Measurements from ENCODE around the gene EVC2.

The EVC2 gene

GRCh38 chr4:5654791-5655190 is 53.6 kb downstream of the EVC2 start:
- Mint-ChIP-seq H3K27me3 (peaks cover 6% of the 10 kb centered on the region), H3K27ac (no peak overlapping the region), H3K36me3 (no peaks in the 10 kb centered on the region), H3K4me3 (no peak overlapping the region), H3K4me1 (no peaks in the 10 kb centered on the region), H3K9me3 (peaks cover 6% of the 10 kb centered on the region)
- ATAC-seq (ENCODE audit: low read depth) (no peak), DNase-seq (ENCODE audit: low spot score in 2 of 2) (no peak)

- Mint-ChIP-seq H3K4me1 (no peaks in the 10 kb centered on the region), H3K36me3 (no peaks in the 10 kb centered on the region), H3K4me3 (no peak overlapping the region), H3K27me3 (peaks cover 5% of the 10 kb centered on the region), H3K27ac (no peak overlapping the region), H3K9me3 (peaks cover 6% of the 10 kb centered on the region)
- no peak for ATAC-seq (ENCODE audit: low read depth)
- DNase-seq (ENCODE audit: low spot score in 2 of 2): no peak
Observed at GRCh38 chr4:5651089-5651488, 57.3 kb downstream of the EVC2 start.

GRCh38 chr4:5650040-5650439 is 58.3 kb downstream of the EVC2 start:
- H3K27ac Mint-ChIP-seq: no peak overlapping the region
- no peaks in the 10 kb centered on the region for H3K4me1 Mint-ChIP-seq
- H3K36me3 Mint-ChIP-seq: no peaks in the 10 kb centered on the region
- ATAC-seq (ENCODE audit: low read depth) (no peak), DNase-seq (ENCODE audit: low spot score in 2 of 2) (no peak)
- no peak overlapping the region for H3K4me3 Mint-ChIP-seq
- H3K9me3 Mint-ChIP-seq: peaks cover 6% of the 10 kb centered on the region
- peaks cover 5% of the 10 kb centered on the region for H3K27me3 Mint-ChIP-seq

GRCh38 chr4:5647351-5647750 is 61.0 kb downstream of the EVC2 start:
- no peak overlapping the region for H3K4me3 Mint-ChIP-seq
- DNase-seq (ENCODE audit: low spot score in 2 of 2): no peak
- H3K36me3 Mint-ChIP-seq: no peaks in the 10 kb centered on the region
- H3K27ac Mint-ChIP-seq: no peak overlapping the region
- no peak for ATAC-seq (ENCODE audit: low read depth)
- peaks cover 6% of the 10 kb centered on the region for H3K9me3 Mint-ChIP-seq
- no peaks in the 10 kb centered on the region for H3K4me1 Mint-ChIP-seq
- peaks cover 5% of the 10 kb centered on the region for H3K27me3 Mint-ChIP-seq

- Mint-ChIP-seq H3K27ac (no peak overlapping the region), H3K9me3 (peaks cover 7% of the 10 kb centered on the region), H3K4me3 (no peak overlapping the region)
Observed at GRCh38 chr4:5640096-5640495, 68.3 kb downstream of the EVC2 start.

GRCh38 chr4:5639556-5639955 is 68.8 kb downstream of the EVC2 start:
- Mint-ChIP-seq H3K4me1 (no peaks in the 10 kb centered on the region), H3K9me3 (peaks cover 7% of the 10 kb centered on the region), H3K27ac (no peak overlapping the region), H3K27me3 (no peaks in the 10 kb centered on the region), H3K36me3 (no peaks in the 10 kb centered on the region), H3K4me3 (no peak overlapping the region)
- ATAC-seq (ENCODE audit: low read depth): no peak
- DNase-seq (ENCODE audit: low spot score in 2 of 2): no peak

More at GRCh38 chr4:5640096-5640495, 68.3 kb downstream of the EVC2 start:
- no peaks in the 10 kb centered on the region for H3K36me3 Mint-ChIP-seq
- no peak for ATAC-seq (ENCODE audit: low read depth)
- H3K4me1 Mint-ChIP-seq: no peaks in the 10 kb centered on the region
- no peak for DNase-seq (ENCODE audit: low spot score in 2 of 2)
- H3K27me3 Mint-ChIP-seq: no peaks in the 10 kb centered on the region

- H3K9me3 Mint-ChIP-seq: peaks cover 7% of the 10 kb centered on the region
- no peak overlapping the region for H3K4me3 Mint-ChIP-seq
- ATAC-seq (ENCODE audit: low read depth) (no peak), DNase-seq (ENCODE audit: low spot score in 2 of 2) (no peak)
- H3K4me1 Mint-ChIP-seq: no peaks in the 10 kb centered on the region
- H3K27ac Mint-ChIP-seq: no peak overlapping the region
- H3K36me3 Mint-ChIP-seq: no peaks in the 10 kb centered on the region
- no peaks in the 10 kb centered on the region for H3K27me3 Mint-ChIP-seq
Observed at GRCh38 chr4:5638976-5639375, 69.4 kb downstream of the EVC2 start.

- ATAC-seq (ENCODE audit: low read depth): no peak
- H3K27ac Mint-ChIP-seq: no peak overlapping the region
- H3K36me3 Mint-ChIP-seq: no peaks in the 10 kb centered on the region
- no peaks in the 10 kb centered on the region for H3K27me3 Mint-ChIP-seq
- no peak overlapping the region for H3K4me3 Mint-ChIP-seq
- peaks cover 7% of the 10 kb centered on the region for H3K9me3 Mint-ChIP-seq
- DNase-seq (ENCODE audit: low spot score in 2 of 2): no peak
- no peaks in the 10 kb centered on the region for H3K4me1 Mint-ChIP-seq
Observed at GRCh38 chr4:5638316-5638715, 70.0 kb downstream of the EVC2 start.

- Mint-ChIP-seq H3K27ac (no peak overlapping the region), H3K27me3 (no peaks in the 10 kb centered on the region), H3K36me3 (no peaks in the 10 kb centered on the region), H3K9me3 (peaks cover 7% of the 10 kb centered on the region), H3K4me3 (no peak overlapping the region), H3K4me1 (no peaks in the 10 kb centered on the region)
- ATAC-seq (ENCODE audit: low read depth) (no peak), DNase-seq (ENCODE audit: low spot score in 2 of 2) (no peak)
Observed at GRCh38 chr4:5636766-5637670, 71.3 kb downstream of the EVC2 start.

GRCh38 chr4:5635826-5636195 is 72.5 kb downstream of the EVC2 start:
- H3K27me3 Mint-ChIP-seq: no peaks in the 10 kb centered on the region
- no peak for DNase-seq (ENCODE audit: low spot score in 2 of 2)
- H3K4me1 Mint-ChIP-seq: no peaks in the 10 kb centered on the region
- no peak overlapping the region for H3K4me3 Mint-ChIP-seq
- peaks cover 6% of the 10 kb centered on the region for H3K9me3 Mint-ChIP-seq
- no peaks in the 10 kb centered on the region for H3K36me3 Mint-ChIP-seq
- no peak overlapping the region for H3K27ac Mint-ChIP-seq
- no peak for ATAC-seq (ENCODE audit: low read depth)

GRCh38 chr4:5632571-5632970 is 75.8 kb downstream of the EVC2 start:
- Mint-ChIP-seq H3K27ac (no peak overlapping the region), H3K27me3 (no peaks in the 10 kb centered on the region), H3K4me1 (no peaks in the 10 kb centered on the region), H3K4me3 (no peak overlapping the region), H3K9me3 (no peaks in the 10 kb centered on the region), H3K36me3 (no peaks in the 10 kb centered on the region)
- DNase-seq (ENCODE audit: low spot score in 2 of 2) (no peak), ATAC-seq (ENCODE audit: low read depth) (no peak)

- Mint-ChIP-seq H3K4me1 (no peaks in the 10 kb centered on the region), H3K27ac (no peak overlapping the region), H3K9me3 (no peaks in the 10 kb centered on the region), H3K36me3 (no peaks in the 10 kb centered on the region), H3K4me3 (no peak overlapping the region), H3K27me3 (no peaks in the 10 kb centered on the region)
- no peak for DNase-seq (ENCODE audit: low spot score in 2 of 2)
- no peak for ATAC-seq (ENCODE audit: low read depth)
Observed at GRCh38 chr4:5632066-5632440, 76.3 kb downstream of the EVC2 start.

- ATAC-seq (ENCODE audit: low read depth): no peak
Observed at GRCh38 chr4:5631352-5632065, 76.8 kb downstream of the EVC2 start.

GRCh38 chr4:5630762-5631161 is 77.6 kb downstream of the EVC2 start:
- Mint-ChIP-seq H3K36me3 (no peaks in the 10 kb centered on the region), H3K9me3 (no peaks in the 10 kb centered on the region), H3K27ac (no peak overlapping the region), H3K4me3 (no peak overlapping the region), H3K4me1 (no peaks in the 10 kb centered on the region), H3K27me3 (no peaks in the 10 kb centered on the region)
- ATAC-seq (ENCODE audit: low read depth): no peak
- no peak for DNase-seq (ENCODE audit: low spot score in 2 of 2)

More at GRCh38 chr4:5631352-5632065, 76.8 kb downstream of the EVC2 start:
- no peaks in the 10 kb centered on the region for H3K27me3 Mint-ChIP-seq
- no peak overlapping the region for H3K4me3 Mint-ChIP-seq
- no peak for DNase-seq (ENCODE audit: low spot score in 2 of 2)
- no peak overlapping the region for H3K27ac Mint-ChIP-seq
- no peaks in the 10 kb centered on the region for H3K4me1 Mint-ChIP-seq
- H3K9me3 Mint-ChIP-seq: no peaks in the 10 kb centered on the region
- H3K36me3 Mint-ChIP-seq: no peaks in the 10 kb centered on the region

All from memory B cell (primary cell).